NAMALWA (cell line): ENCODE measurements around the gene PCED1B.

ENCODE experiments used
- DNase-seq: peaks from one replicate; pipeline ENCODE4 v3.0.0-alpha.2; 2015; ENCODE audit warnings: low spot score

Gene PCED1B

GRCh38 chr12:47067771-47068431, 11.5 kb upstream of the PCED1B start:
- no peak for DNase-seq

DNA sequence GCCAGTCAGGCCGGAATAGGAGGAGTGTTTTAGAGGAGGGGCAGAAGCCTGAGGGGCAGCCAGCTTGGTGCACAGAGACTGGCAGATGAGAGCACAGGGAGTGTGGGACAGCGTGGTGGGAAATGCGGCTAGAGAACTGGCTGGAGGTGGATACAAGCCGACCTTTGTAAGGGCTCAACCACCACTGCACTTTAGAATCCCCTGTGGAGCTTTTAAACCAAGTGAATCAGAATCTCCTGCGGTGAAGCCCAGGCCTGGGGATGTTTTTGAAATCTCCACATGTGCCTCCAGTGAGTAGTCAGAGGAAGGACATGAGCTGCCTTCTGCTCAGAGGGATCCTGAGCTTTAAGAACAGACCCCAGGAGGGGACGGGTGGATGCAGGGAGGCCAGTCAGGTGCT, 10.9 kb upstream of the PCED1B start:
- DNase-seq: no peak

DNA sequence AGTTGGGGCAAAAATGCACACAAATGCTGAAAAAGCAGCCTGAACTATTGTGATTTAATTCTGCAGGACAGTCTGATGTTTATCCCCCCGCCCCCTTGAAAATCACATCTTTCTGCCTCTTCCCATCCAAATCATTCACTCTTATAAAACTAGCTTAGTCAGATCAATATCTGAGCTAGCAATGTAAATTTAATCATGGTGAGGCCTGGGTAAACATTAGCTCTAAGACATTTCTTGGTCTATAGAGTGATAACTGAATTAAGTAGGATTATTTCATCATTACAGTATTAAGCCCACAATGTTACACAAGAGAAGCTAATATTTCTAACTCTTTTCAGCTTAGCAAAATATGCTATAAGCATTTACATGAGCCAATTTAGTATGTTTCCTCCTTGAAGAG, 9.1 kb upstream of the PCED1B start:
- DNase-seq: no peak

DNA sequence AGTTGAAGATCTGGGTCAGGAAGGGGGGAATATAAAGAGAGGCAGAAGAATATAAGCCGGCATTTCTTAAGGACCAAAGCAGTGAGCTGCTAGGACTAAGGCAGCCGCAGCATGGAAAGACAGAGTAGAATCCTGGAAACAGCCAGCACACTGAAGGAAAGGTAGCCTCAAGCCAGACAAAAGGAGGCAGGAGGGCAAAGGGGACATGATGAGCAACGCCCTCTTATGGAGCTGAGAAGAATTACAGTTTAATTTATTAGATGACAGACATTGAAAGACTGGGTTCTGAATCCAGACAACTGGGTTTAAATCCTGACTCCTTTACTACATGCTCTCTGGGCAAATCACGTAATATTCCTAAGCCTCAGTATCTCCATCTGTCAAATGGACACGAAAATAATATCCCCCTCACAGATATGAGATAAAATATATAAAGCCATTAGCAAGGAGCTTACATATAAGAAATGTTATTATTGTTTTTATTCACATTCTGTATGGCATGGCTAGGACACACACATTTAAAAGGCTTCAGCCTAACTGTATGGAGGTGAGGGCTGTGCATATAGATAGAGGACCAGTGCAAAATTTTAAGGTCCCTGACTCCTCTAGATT, 8.1 kb upstream of the PCED1B start:
- peak; percentile 36 for DNase-seq

- no peak for DNase-seq
These were observed 5.5 kb upstream of the PCED1B start for GRCh38 chr12:47073951-47074350.

GRCh38 chr12:47074757-47075156, 4.7 kb upstream of the PCED1B start:
- DNase-seq: no peak

DNA sequence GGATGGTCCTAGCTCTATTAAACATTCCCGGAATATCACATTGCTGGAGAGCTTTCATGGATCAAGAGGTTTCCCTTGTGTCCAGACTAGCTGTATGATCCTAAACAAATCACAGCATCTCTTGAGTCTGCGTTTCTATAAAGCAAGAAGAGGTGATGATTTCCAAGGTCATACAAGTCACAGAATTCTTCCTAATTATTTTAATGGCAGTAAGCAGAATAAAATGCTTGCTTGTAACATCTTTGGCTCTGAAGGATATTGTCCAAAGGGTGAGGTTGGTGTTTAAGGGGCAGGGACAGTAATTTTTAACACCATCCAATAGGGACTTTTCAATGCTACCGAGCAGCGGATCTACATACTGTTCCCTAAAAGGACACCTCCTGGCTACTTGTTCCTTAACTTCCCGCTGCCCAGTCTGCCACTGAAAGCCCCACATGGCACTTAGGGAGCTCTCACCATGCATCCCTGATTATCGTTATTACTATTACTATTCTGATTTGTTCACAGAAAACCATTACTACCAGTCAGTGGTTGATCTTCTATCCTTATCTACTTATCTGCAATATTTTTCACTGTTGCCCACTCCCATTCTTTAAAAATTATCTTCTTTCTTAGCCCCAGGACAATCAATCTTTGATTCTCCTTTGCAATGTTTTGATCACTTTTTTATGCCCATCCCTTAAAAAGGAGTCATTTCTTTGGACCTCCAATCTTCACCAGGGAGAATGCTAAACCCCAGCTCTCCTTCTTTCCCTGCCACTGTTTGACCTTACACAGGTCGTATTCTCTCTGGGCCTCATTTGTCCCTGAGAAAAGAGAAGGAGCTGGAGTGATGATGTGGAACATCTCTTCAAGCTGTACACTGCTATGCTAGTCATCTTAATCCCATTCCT, 4.0 kb upstream of the PCED1B start:
- DNase-seq: no peak

DNA sequence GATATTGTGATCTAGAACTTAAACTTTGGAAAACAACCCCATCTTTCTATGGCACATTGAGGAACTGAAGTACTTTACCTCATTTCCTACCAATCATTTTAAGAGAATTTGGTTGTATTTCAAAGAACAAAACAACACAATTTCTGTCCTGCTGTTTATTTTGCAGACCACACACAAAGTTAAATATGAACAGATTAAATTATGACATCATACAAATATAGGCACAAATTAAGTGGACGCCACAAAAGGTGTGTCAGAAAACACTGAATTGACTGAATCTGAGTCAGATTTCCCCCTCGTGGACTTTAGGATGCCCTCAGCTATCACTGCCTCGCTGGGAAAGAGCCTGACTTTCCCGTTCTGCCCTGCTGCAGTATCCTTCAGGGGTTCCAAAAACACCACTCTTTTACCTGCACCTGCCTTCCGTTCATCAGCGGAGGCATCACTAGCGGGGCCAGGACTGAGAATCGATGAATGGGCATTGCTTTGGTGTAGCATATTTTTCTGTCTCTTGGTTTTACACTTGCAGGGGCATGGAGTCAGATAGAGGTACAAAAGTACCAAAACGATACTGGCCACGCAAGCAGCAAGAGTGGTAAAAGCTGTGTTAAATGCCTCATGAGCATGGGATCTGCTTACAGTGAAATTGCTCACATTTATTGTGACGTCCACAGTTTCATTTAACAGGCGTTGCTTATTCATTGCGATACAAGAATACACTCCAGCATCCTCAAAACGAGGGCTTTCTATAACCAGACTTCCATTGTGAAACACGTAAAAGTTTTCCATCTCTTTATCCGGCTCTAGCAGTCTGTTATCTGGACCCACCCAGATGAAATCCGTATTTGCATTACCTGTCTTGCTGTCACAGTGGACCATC, 2.0 kb upstream of the PCED1B start:
- no peak for DNase-seq

- no peak for DNase-seq
These were observed 1.4 kb upstream of the PCED1B start for GRCh38 chr12:47078086-47078395.

DNA sequence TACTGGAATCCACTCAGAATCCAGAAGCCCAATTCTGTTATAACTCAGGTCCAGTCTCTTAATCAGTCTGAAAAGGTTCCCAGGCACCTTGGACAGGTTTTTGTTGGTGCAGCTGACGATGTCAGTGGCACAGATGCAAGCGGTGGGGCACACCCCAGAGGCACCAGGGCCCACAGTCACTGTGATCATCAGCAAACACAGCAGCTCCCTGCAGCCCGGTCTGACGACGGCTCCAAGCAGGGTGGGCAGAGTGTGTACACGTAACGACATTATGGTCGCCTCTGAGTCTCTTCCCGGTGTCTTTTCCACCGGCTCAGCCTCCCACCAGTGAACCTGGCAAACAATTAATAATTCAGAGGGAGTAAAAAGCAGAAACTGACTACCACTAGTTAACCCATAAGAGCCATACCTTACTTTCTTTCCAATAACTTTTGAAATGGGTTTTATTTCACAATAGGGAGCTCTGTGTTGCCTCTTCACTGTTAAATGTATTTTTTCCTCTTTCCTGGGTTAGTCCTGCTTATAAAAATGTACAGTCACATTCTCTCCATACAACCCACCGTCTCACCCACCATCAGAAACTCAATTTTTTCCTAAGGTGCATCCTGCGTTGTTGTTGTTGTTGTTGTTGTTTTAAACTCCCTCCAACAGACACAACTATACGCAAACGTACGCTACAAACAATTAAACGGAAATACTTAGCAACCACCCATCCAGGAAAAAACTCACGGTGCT, 521 bp upstream of the PCED1B start:
- DNase-seq: no peak

DNA sequence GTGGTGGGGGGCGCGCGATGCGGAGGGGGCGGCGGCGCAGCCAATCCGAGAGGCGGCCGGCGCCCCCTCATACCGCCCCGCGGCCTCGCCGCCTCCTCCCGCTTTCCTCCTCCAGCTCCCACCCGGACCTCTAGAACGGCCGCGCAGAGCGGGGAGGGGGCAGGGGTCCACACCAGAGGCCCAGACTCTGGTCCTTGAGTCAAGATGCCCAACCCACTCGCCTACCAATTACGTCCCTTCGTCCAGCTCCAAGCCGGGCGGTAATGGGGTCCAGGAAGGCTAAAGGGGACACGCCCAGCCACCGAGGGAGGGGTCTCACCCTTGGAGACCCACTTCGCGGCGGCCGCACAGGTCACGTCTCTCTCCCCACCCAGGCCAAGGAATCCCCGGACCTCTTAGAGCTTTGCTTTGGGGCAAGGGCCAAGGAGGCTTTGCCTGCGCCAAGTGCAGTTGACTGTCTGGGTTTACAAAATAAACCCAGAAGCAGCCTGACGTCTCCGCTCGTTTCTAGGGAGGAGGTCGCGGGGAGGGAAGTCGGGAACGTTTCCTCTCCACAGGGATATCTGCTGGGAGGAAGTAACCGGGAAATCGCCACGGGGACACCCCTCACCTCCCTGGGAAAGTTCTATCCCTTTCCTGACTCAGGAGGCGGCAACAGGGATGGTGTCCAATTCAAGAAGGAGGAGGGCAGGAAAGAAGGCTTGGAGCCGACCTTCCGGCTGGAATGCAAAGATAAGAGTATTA, 732 bp downstream of the PCED1B start:
- DNase-seq: no peak

GRCh38 chr12:47080725-47081502, 1.5 kb downstream of the PCED1B start:
- no peak for DNase-seq

GRCh38 chr12:47082283-47082682, 2.9 kb downstream of the PCED1B start:
- no peak for DNase-seq

DNA sequence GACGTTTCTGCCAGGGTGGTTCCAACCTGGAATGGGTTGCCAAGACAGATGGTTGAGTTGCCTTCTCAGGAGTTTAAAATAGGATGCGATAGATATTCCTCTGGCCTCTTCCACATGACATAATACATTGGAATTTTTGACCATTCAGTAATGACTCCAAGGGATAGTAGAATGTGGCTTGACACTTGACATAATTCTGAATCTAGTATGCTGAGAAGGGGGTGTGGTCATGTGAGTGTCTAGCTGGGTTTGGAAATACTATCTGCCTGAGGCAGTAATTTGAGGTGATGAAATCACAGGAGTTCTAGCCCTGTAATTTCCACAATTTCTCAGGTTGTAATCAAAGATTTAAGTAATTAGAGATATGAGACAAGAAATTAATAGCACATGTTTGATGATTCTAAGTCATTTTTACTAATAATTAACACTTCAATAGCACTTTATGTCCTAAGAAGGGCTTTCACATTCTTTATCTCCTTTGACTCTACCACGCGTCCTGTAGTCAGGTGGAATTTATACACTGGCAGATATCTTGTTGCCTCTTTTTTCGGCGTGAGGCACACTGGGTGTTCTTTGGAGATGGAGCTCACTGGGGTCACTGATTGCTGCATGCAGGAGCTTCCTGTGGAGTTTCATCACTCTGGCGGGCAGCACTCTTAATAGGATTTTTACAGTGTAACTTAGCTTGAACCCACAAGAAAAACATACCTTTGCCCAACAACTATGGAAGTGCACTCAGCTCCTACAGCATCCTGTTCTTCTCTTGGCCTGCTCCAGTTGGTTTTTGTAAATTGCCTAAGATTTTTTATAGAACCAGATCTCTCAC, 3.6 kb downstream of the PCED1B start:
- DNase-seq: no peak

GRCh38 chr12:47084172-47084571, 4.8 kb downstream of the PCED1B start:
- DNase-seq: no peak

GRCh38 chr12:47085815-47086252, 6.4 kb downstream of the PCED1B start:
- no peak for DNase-seq

DNA sequence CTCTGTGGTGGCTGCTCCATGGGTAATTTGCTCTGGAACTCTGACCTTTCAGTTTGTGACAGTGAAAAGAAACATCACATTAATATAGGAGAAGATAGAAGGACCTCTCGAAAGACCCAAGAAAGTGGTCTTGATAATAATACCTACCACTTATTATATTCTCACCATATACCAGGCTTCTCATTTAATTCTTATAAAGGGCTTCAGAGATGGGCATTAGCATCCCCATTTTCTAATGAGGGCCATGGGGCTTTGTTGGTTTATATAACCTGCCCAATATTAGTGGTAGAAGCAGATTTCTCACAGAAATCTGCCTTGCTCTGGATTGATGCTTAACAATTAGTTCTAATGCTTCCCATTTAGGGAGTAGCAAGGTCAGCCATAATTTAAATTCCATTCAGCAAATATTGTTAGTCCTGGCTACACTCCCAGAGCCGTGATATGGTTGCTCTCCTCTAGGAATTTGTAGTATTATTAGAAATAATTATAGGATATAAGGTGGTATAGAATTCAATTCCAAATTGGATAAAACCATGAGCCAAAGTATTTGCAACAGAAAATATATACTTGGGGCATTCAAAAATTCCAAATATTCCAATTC, 7.8 kb downstream of the PCED1B start:
- DNase-seq: no peak
